Measurements from ENCODE around the gene STRA8. TPM values are rescaled to one million over a fixed set of nuclear protein-coding genes. Genes with fewer than 3 reads are reported as not detected.

STRA8 gene
- polyA plus RNA-seq, 3 donors = not detected

DNA sequence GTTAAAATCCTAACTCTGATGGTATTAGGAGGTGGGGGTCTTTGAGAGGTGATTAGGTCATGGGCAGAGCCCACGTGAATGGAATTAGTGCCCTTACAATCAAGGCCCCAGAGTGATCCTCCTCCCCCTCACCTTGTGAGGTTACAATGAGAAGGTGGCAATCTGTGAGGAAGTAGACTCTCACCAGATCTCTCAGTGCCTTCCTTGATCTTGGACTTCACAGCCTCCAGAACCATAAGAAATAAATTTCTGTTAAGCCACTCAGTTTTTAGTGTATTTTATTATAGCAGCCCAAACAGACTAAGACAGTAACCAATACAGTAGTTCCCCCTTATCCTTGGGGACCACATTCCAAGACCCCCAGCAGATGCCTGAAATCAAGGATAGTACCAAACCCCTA is 32.0 kb downstream of the STRA8 start:
- H3K4me3 Mint-ChIP-seq = no peak overlapping the region
- intact Hi-C loops (cut with micrococcal nuclease) = no loop called here

DNA sequence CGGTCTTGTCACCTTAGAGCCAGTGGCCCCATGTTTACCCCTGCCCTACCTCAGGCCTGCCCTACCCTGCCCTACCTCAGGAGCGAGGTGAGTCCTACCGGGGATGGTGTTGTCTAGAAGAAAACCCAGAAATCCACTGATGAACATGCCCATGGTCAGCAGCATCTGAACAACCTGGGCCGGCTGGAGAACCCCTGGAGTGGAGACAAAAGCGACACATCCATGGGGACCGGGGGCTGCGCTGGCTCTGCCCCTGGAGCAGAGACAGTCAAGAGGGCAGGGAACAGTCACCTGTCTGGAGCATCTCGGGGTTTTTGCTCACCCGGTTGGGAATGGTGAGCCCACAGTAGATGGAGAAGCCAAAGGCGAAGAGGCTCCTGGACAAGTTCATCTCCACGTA is 36.3 kb downstream of the STRA8 start:
- Histone ChIP-seq H3K9ac (ENCODE audit: insufficient read depth, low read length, poor library complexity, severe bottlenecking) (no peak overlapping the region), H3K4me1 (ENCODE audit: control insufficient read depth in 1 of 2, insufficient read depth in 2 of 2, low read length in 2 of 2) (no peaks in the 10 kb centered on the region), H3K79me2 (ENCODE audit: insufficient read depth, low read length) (no peaks in the 10 kb centered on the region), H2AFZ (ENCODE audit: insufficient read depth, low read depth, low read length, poor library complexity, severe bottlenecking) (no peak overlapping the region), H3K4me2 (replicated peaks; ENCODE audit: extremely low read depth, low read length, poor library complexity, severe bottlenecking) (no peak overlapping the region), H3K4me3 (replicated peaks in 1 of 3; ENCODE audit: low read depth in 2 of 3, low read length in 3 of 3) (no peak overlapping the region), H3K36me3 (replicated peaks in 1 of 2; ENCODE audit: control insufficient read depth in 1 of 2, insufficient read depth in 2 of 2, low read length in 2 of 2) (no peaks in the 10 kb centered on the region), H4K20me1 (ENCODE audit: insufficient read depth, low read length) (no peaks in the 10 kb centered on the region), H3K27ac (ENCODE audit: low read depth in 1 of 2, low read length in 2 of 2) (no peak overlapping the region), H3K27me3 (ENCODE audit: control insufficient read depth in 2 of 2, insufficient read depth in 2 of 2, low read length in 2 of 2) (no peaks in the 10 kb centered on the region), H3K9me3 (replicated peaks in 1 of 2; ENCODE audit: control insufficient read depth in 1 of 2, insufficient read depth in 1 of 2, low read length in 2 of 2) (peaks cover 0 to 3% of the 10 kb centered on the region in 2 donors)
- intact Hi-C loops (cut with micrococcal nuclease) = no loop called here
- H3K27ac Mint-ChIP-seq = peak overlapping the region in 1 of 7 donors; percentile 35
- no peak overlapping the region for H3K4me3 Mint-ChIP-seq
- no peak for DNase-seq
- TF ChIP-seq, protein P1, sequence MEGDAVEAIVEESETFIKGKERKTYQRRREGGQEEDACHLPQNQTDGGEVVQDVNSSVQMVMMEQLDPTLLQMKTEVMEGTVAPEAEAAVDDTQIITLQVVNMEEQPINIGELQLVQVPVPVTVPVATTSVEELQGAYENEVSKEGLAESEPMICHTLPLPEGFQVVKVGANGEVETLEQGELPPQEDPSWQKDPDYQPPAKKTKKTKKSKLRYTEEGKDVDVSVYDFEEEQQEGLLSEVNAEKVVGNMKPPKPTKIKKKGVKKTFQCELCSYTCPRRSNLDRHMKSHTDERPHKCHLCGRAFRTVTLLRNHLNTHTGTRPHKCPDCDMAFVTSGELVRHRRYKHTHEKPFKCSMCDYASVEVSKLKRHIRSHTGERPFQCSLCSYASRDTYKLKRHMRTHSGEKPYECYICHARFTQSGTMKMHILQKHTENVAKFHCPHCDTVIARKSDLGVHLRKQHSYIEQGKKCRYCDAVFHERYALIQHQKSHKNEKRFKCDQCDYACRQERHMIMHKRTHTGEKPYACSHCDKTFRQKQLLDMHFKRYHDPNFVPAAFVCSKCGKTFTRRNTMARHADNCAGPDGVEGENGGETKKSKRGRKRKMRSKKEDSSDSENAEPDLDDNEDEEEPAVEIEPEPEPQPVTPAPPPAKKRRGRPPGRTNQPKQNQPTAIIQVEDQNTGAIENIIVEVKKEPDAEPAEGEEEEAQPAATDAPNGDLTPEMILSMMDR (IDR thresholded peaks at IDR 0.05) = no peak
- H3K36me3 Mint-ChIP-seq = no peaks in the 10 kb centered on the region
- H3K4me1 Mint-ChIP-seq = no peaks in the 10 kb centered on the region
- peaks cover 0 to 11% (median 7%) of the 10 kb centered on the region in 7 donors for H3K9me3 Mint-ChIP-seq
- peaks cover 2 to 7% (median 4%) of the 10 kb centered on the region in 3 donors for H3K27me3 Mint-ChIP-seq (ENCODE audit: low read depth in 3 of 3)
- 97% methylated on average over 8 of the region's 11 CpGs for WGBS (ENCODE audit: insufficient coverage)

More for the DNA sequence above, 32.0 kb downstream of the STRA8 start:
- Histone ChIP-seq H3K27ac (ENCODE audit: low read depth in 1 of 2, low read length in 2 of 2) (no peak overlapping the region), H3K4me1 (ENCODE audit: control insufficient read depth in 1 of 2, insufficient read depth in 2 of 2, low read length in 2 of 2) (no peaks in the 10 kb centered on the region), H3K79me2 (ENCODE audit: insufficient read depth, low read length) (no peaks in the 10 kb centered on the region), H3K9ac (ENCODE audit: insufficient read depth, low read length, poor library complexity, severe bottlenecking) (no peak overlapping the region), H3K4me3 (replicated peaks in 1 of 3; ENCODE audit: low read depth in 2 of 3, low read length in 3 of 3) (no peak overlapping the region), H3K36me3 (replicated peaks in 1 of 2; ENCODE audit: control insufficient read depth in 1 of 2, insufficient read depth in 2 of 2, low read length in 2 of 2) (no peaks in the 10 kb centered on the region), H3K4me2 (replicated peaks; ENCODE audit: extremely low read depth, low read length, poor library complexity, severe bottlenecking) (no peak overlapping the region), H3K27me3 (ENCODE audit: control insufficient read depth in 2 of 2, insufficient read depth in 2 of 2, low read length in 2 of 2) (no peaks in the 10 kb centered on the region), H3K9me3 (replicated peaks in 1 of 2; ENCODE audit: control insufficient read depth in 1 of 2, insufficient read depth in 1 of 2, low read length in 2 of 2) (peaks cover 0 to 21% of the 10 kb centered on the region in 2 donors), H4K20me1 (ENCODE audit: insufficient read depth, low read length) (no peaks in the 10 kb centered on the region), H2AFZ (ENCODE audit: insufficient read depth, low read depth, low read length, poor library complexity, severe bottlenecking) (no peak overlapping the region)
- TF ChIP-seq, protein P1 (IDR thresholded peaks at IDR 0.05) = no peak
- WGBS (ENCODE audit: insufficient coverage) = no CpG with 5 or more reads among the region's 1 CpG
- Mint-ChIP-seq H3K36me3 (no peaks in the 10 kb centered on the region), H3K27me3 (ENCODE audit: low read depth in 3 of 3) (peaks cover 0 to 5% (median 0%) of the 10 kb centered on the region in 3 donors), H3K27ac (no peak overlapping the region), H3K9me3 (peaks cover 7 to 28% (median 24%) of the 10 kb centered on the region in 7 donors), H3K4me1 (no peaks in the 10 kb centered on the region)
- DNase-seq = no peak

All from CD14-positive monocyte (primary cell).